COLO668 (cell line): ENCODE data around the gene MGAT5.

Experiments used
- DNase-seq: peaks from one replicate; lab custom pipeline; 2025; ENCODE audit not compliant: unreplicated experiment; lab: John Stamatoyannopoulos, UW

MGAT5 gene

GRCh38 chr2:134331081-134331480, 77.2 kb downstream of the MGAT5 start:
- DNase-seq, result no peak

GRCh38 chr2:134333646-134334189, 79.8 kb downstream of the MGAT5 start:
- DNase-seq, result no peak

- no peak for DNase-seq
These were observed 80.9 kb downstream of the MGAT5 start for GRCh38 chr2:134334542-134335353.

- no peak for DNase-seq
These were observed 81.7 kb downstream of the MGAT5 start for GRCh38 chr2:134335601-134336000.

GRCh38 chr2:134336352-134336751, 82.5 kb downstream of the MGAT5 start:
- no peak for DNase-seq

- no peak for DNase-seq
These were observed 83.0 kb downstream of the MGAT5 start for GRCh38 chr2:134336921-134337320.

GRCh38 chr2:134337631-134338030, 83.8 kb downstream of the MGAT5 start:
- DNase-seq, result no peak

GRCh38 chr2:134338208-134338607, 84.3 kb downstream of the MGAT5 start:
- no peak for DNase-seq

GRCh38 chr2:134341476-134341875, 87.6 kb downstream of the MGAT5 start:
- no peak for DNase-seq

GRCh38 chr2:134344954-134345697, 91.3 kb downstream of the MGAT5 start:
- DNase-seq, result no peak

- DNase-seq, result no peak
These were observed 92.3 kb downstream of the MGAT5 start for GRCh38 chr2:134346141-134346540.

- DNase-seq, result no peak
These were observed 93.9 kb downstream of the MGAT5 start for GRCh38 chr2:134347756-134348155.

GRCh38 chr2:134348239-134348638, 94.4 kb downstream of the MGAT5 start:
- DNase-seq, result no peak

- DNase-seq, result no peak
These were observed 94.9 kb downstream of the MGAT5 start for GRCh38 chr2:134348760-134349159.

- DNase-seq, result no peak
These were observed 97.1 kb downstream of the MGAT5 start for GRCh38 chr2:134351016-134351415.

GRCh38 chr2:134351899-134352298, 98.0 kb downstream of the MGAT5 start:
- no peak for DNase-seq

- DNase-seq, result no peak
These were observed 99.0 kb downstream of the MGAT5 start for GRCh38 chr2:134352844-134353243.

- no peak for DNase-seq
These were observed 100.7 kb downstream of the MGAT5 start for GRCh38 chr2:134354611-134355010.

- no peak for DNase-seq
These were observed 103.9 kb downstream of the MGAT5 start for GRCh38 chr2:134357814-134358213.

- DNase-seq, result peak; percentile 50
These were observed 105.7 kb downstream of the MGAT5 start for GRCh38 chr2:134359367-134360081.

- no peak for DNase-seq
These were observed 107.0 kb downstream of the MGAT5 start for GRCh38 chr2:134360745-134361487.
